ENCODE data around the gene DMD. TPM values are rescaled to one million over a fixed set of nuclear protein-coding genes. Genes with fewer than 3 reads are reported as not detected.

DMD gene
- total and polyA plus RNA-seq, 2 of the 8 experiments (the other 6 are each of a cell fraction or from before 2014, with no cell fraction given), result 4.8 to 7.4 TPM

DNA sequence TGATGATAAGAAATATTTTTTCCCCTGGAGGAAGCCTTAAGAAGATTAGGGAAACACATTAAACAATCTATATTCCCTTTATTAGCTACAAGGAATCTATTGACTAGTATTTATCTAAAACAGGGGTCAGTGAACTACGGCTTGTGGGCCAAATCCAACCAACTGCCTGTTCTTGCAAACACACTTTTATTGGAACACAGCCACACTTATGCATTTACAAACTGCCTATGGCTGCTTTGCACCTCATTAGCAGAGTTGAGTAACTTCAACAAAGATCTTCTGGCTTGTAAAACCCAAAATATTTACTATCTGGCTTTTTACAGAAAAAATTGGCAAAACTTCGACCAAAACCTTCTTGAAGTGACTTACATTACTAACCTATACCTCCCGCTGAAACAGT lies 1405.6 kb downstream of the DMD start:
- H4K8ac ChIP-seq (ENCODE audit: extremely low read depth, insufficient read depth, low read length), result no peak overlapping the region
- WGBS, 2 experiments (ENCODE audit: extremely low coverage in 1 of 2, insufficient coverage in 1 of 2, insufficient read length in 1 of 2, insufficient replicate concordance in 2 of 2, low coverage in 1 of 2, low lambda C conversion rate in 2 of 2, missing lambda C conversion rate in 1 of 2), result 93% methylated on average over 3 of the region's 3 CpGs; no CpG with 5 or more reads in 1 of the 2 experiments
- no peak for FAIRE-seq
- no peaks in the 10 kb centered on the region for H3K4me1 ChIP-seq (replicated peaks in 1 of 4; ENCODE audit: control insufficient read depth in 3 of 4, insufficient read depth in 4 of 4, low read length in 3 of 4)
- no peaks in the 10 kb centered on the region for H3K79me2 ChIP-seq (ENCODE audit: control insufficient read depth in 1 of 2, insufficient read depth in 2 of 2, low read length in 2 of 2)
- no peak overlapping the region for H2AFZ ChIP-seq (ENCODE audit: low read length)
- no peak overlapping the region for H3K4me3 ChIP-seq (ENCODE audit: extremely low read depth in 1 of 4, insufficient read depth in 2 of 4, low read depth in 3 of 4, low read length in 4 of 4)
- CTCF ChIA-PET (ENCODE audit: partially characterized antibody), result no interaction called here
- H4K5ac ChIP-seq (ENCODE audit: insufficient read length, low read depth, low read length), result no peak overlapping the region
- no peaks in the 10 kb centered on the region for H3K23me2 ChIP-seq (ENCODE audit: low read depth, low read length)
- H2BK20ac ChIP-seq (ENCODE audit: low read length), result no peak overlapping the region
- H3K14ac ChIP-seq (ENCODE audit: insufficient read length), result no peak overlapping the region
- no peak overlapping the region for H3K9ac ChIP-seq (replicated peaks in 1 of 4; ENCODE audit: extremely low read depth in 1 of 4, low read depth in 3 of 4, low read length in 3 of 4)
- no peaks in the 10 kb centered on the region for H3K36me3 ChIP-seq (ENCODE audit: control insufficient read depth in 2 of 4, insufficient read depth in 4 of 4, low read length in 3 of 4)
- H3K9me3 ChIP-seq (ENCODE audit: insufficient read depth in 2 of 2, low read depth in 1 of 2, low read length in 1 of 2), result no peaks in the 10 kb centered on the region
- H2BK5ac ChIP-seq (ENCODE audit: low read depth, low read length), result no peak overlapping the region
- no peak overlapping the region for H2AK5ac ChIP-seq (ENCODE audit: low read depth, low read length)
- no peak overlapping the region for H4K91ac ChIP-seq (replicated peaks; ENCODE audit: insufficient read length, low read length)
- no peak overlapping the region for H3K4me2 ChIP-seq (ENCODE audit: insufficient read depth in 1 of 2, low read depth in 2 of 2, low read length in 2 of 2)
- no peak overlapping the region for H2BK12ac ChIP-seq (ENCODE audit: low read depth, low read length)
- no peak overlapping the region for H3K27ac ChIP-seq (ENCODE audit: low read depth, low read length)
- TF ChIP-seq NANOG (IDR thresholded peaks at IDR 0.05; ENCODE audit: insufficient read depth, low read depth, low read length, poor library complexity, severe bottlenecking), result no peak
- no peak for TF ChIP-seq KDM1A (IDR thresholded peaks at IDR 0.05; ENCODE audit: borderline replicate concordance, low read length)
- no peak for TF ChIP-seq ATF2 (IDR thresholded peaks at IDR 0.05; ENCODE audit: low read length)
- no peak for TF ChIP-seq KDM4A (IDR thresholded peaks at IDR 0.05; ENCODE audit: low read depth, low read length, severe bottlenecking)
- TF ChIP-seq BRCA1 (IDR thresholded peaks at IDR 0.05; ENCODE audit: low read depth, low read length), result no peak
- no peak overlapping the region for H2BK120ac ChIP-seq (replicated peaks; ENCODE audit: low read depth, low read length)
- H3K4ac ChIP-seq (replicated peaks; ENCODE audit: insufficient read length, low read depth, low read length), result no peak overlapping the region
- no peak overlapping the region for H3K18ac ChIP-seq (ENCODE audit: extremely low read depth, low read length)
- no peaks in the 10 kb centered on the region for H3K79me1 ChIP-seq (ENCODE audit: low read depth, low read length)
- no peak overlapping the region for H2BK15ac ChIP-seq (ENCODE audit: low read length)
- H4K20me1 ChIP-seq (replicated peaks in 1 of 2; ENCODE audit: control insufficient read depth in 1 of 2, insufficient read depth in 2 of 2, low read length in 2 of 2), result no peaks in the 10 kb centered on the region
- no peak overlapping the region for H3K56ac ChIP-seq (replicated peaks; ENCODE audit: insufficient read length, low read depth, low read length)
- POLR2A ChIA-PET (ENCODE audit: partially characterized antibody), result no interaction called here
- DNase-seq (ENCODE audit: low read depth in 1 of 2, low spot score in 2 of 2), result no peak
- no peaks in the 10 kb centered on the region for H3K27me3 ChIP-seq (replicated peaks in 1 of 4; ENCODE audit: control insufficient read depth in 3 of 4, extremely low read depth in 1 of 4, insufficient read depth in 3 of 4, low read length in 3 of 4)
- H3K23ac ChIP-seq (ENCODE audit: insufficient read length), result no peak overlapping the region

Data from H1 (cell line).